Dermis lymphatic vessel endothelial cell (primary cell): Measurements from ENCODE around the gene ACBD5. TPM values are rescaled to one million over a fixed set of nuclear protein-coding genes. Genes with fewer than 3 reads are reported as not detected.

ENCODE experiments used
- total RNA-seq: library from RNA; depleted of rRNA; stranded (reverse); fragments of >200 nt; gene quantifications from 2 replicates; pipeline ENCODE4 v1.2.1, GENCODE V29; 2014

The ACBD5 gene
- total RNA-seq, result 22.6 and 24.4 TPM in 2 replicates

GRCh38 chr10:27240212-27241009 is at the start of gene ACBD5:
TSS of gene ACBD5 (minus strand) at chr10:27240797. CDS start at chr10:27240688, 109 bp downstream.

GRCh38 chr10:27155066-27155754 is 85.4 kb downstream of the ACBD5 start, which contains the start of gene MASTL:
TSS of gene MASTL (plus strand) at chr10:27155352. CDS start at chr10:27155427, 75 bp downstream.

Other genes starting within 250 kb of the ACBD5 start
- gene ANKRD26, start 140.3 kb downstream of the ACBD5 start, total RNA-seq, result 6.1 and 10.6 TPM in 2 replicates
- gene YME1L1, start 86.4 kb downstream of the ACBD5 start, total RNA-seq, result 97.1 and 106 TPM in 2 replicates
- gene MASTL, start 85.4 kb downstream of the ACBD5 start, total RNA-seq, result 6.7 and 8.6 TPM in 2 replicates